Fibroblast of the aortic adventitia (primary cell): ENCODE results near the gene STT3B. TPM values are rescaled to one million over a fixed set of nuclear protein-coding genes. Genes with fewer than 3 reads are reported as not detected.

Source experiments
- DNase-seq: peaks from one replicate; pipeline ENCODE4 v3.0.0-alpha.2; 2010; ENCODE audit warnings: low read depth
- H3K4me3 ChIP-seq: 2 replicates; pipeline ENCODE4 v1.5.1; 2011; ENCODE audit warnings: low read depth, mild to moderate bottlenecking, control low read depth, low read length, moderate library complexity
- CTCF ChIP-seq: IDR thresholded peaks from 2 replicates; pipeline ENCODE4 v1.5.1; 2011; ENCODE audit warnings: mild to moderate bottlenecking, low read length, control low read depth, inconsistent platforms; ENCODE audit not compliant: insufficient read depth
- total RNA-seq: library from RNA; depleted of rRNA; stranded (reverse); fragments of >200 nt; gene quantifications from 2 replicates; pipeline ENCODE4 v1.2.3, GENCODE V29; 2012; ENCODE audit warnings: low replicate concordance

Gene STT3B
- total RNA-seq, 1 donor, result 151 TPM

- H3K4me3 ChIP-seq, result no peak overlapping the region
- DNase-seq, result no peak
- no peak for TF ChIP-seq CTCF
Observed at GRCh38 chr3:31516757-31517156, 16.0 kb upstream of the STT3B start.

GRCh38 chr3:31521468-31521867 is 11.3 kb upstream of the STT3B start:
- DNase-seq, result no peak
- no peak for TF ChIP-seq CTCF

GRCh38 chr3:31522152-31522551 is 10.6 kb upstream of the STT3B start:
- H3K4me3 ChIP-seq, result no peak overlapping the region
- TF ChIP-seq CTCF, result no peak
- DNase-seq, result no peak

More at GRCh38 chr3:31521468-31521867, 11.3 kb upstream of the STT3B start:
- no peak overlapping the region for H3K4me3 ChIP-seq

GRCh38 chr3:31523543-31523942 is 9.2 kb upstream of the STT3B start:
- no peak overlapping the region for H3K4me3 ChIP-seq
- no peak for TF ChIP-seq CTCF

GRCh38 chr3:31525532-31525931 is 7.2 kb upstream of the STT3B start:
- TF ChIP-seq CTCF, result no peak
- no peak for DNase-seq
- H3K4me3 ChIP-seq, result no peak overlapping the region

More at GRCh38 chr3:31523543-31523942, 9.2 kb upstream of the STT3B start:
- DNase-seq, result no peak

GRCh38 chr3:31529421-31529820 is 3.3 kb upstream of the STT3B start:
- DNase-seq, result no peak
- TF ChIP-seq CTCF, result no peak
- H3K4me3 ChIP-seq, result no peak overlapping the region
